ENCODE data around the gene RALY.

Gene RALY

GRCh38 chr20:34096699-34097444 lies 103.2 kb downstream of the RALY start:
- Histone ChIP-seq H3K4me3 (IDR thresholded peaks at IDR 0.05; ENCODE audit: insufficient read depth, low read depth, low read length) (no peak overlapping the region), H3K27ac (no peak overlapping the region), H2AFZ (ENCODE audit: low read depth) (no peak overlapping the region), H3K9ac (no peak overlapping the region), H4K20me1 (ENCODE audit: insufficient read depth) (0 out of 2 replicates have a peak, but pooled peaks cover 3% of the 10 kb centered on the region), H3K4me2 (no peak overlapping the region), H3K27me3 (ENCODE audit: insufficient read depth, low read depth) (no peaks in the 10 kb centered on the region), H3K4me1 (ENCODE audit: low read depth, poor library complexity, severe bottlenecking) (no peaks in the 10 kb centered on the region), H3K36me3 (ENCODE audit: insufficient read depth) (peaks cover 37% of the 10 kb centered on the region; the same call in 1 of the 2 replicates), H3K79me2 (ENCODE audit: insufficient read depth, low read depth) (peaks cover 33% of the 10 kb centered on the region; the same call in 1 of the 2 replicates)
- TF ChIP-seq, protein P1, sequence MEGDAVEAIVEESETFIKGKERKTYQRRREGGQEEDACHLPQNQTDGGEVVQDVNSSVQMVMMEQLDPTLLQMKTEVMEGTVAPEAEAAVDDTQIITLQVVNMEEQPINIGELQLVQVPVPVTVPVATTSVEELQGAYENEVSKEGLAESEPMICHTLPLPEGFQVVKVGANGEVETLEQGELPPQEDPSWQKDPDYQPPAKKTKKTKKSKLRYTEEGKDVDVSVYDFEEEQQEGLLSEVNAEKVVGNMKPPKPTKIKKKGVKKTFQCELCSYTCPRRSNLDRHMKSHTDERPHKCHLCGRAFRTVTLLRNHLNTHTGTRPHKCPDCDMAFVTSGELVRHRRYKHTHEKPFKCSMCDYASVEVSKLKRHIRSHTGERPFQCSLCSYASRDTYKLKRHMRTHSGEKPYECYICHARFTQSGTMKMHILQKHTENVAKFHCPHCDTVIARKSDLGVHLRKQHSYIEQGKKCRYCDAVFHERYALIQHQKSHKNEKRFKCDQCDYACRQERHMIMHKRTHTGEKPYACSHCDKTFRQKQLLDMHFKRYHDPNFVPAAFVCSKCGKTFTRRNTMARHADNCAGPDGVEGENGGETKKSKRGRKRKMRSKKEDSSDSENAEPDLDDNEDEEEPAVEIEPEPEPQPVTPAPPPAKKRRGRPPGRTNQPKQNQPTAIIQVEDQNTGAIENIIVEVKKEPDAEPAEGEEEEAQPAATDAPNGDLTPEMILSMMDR (conservative IDR thresholded peaks at IDR 0.05; ENCODE audit: low read depth, low read length) = no peak

- H3K36me3 ChIP-seq (ENCODE audit: insufficient read depth) = peaks cover 30% of the 10 kb centered on the region; the same call in 1 of the 2 replicates
- TF ChIP-seq, protein P1 (conservative IDR thresholded peaks at IDR 0.05; ENCODE audit: low read depth, low read length) = no peak
- no peaks in the 10 kb centered on the region for H3K27me3 ChIP-seq (ENCODE audit: insufficient read depth, low read depth)
- H2AFZ ChIP-seq (ENCODE audit: low read depth) = no peak overlapping the region
- H3K4me1 ChIP-seq (ENCODE audit: low read depth, poor library complexity, severe bottlenecking) = no peaks in the 10 kb centered on the region
- 0 out of 2 replicates have a peak, but pooled peaks cover 3% of the 10 kb centered on the region for H4K20me1 ChIP-seq (ENCODE audit: insufficient read depth)
- no peak overlapping the region for H3K9ac ChIP-seq
- no peak overlapping the region for H3K27ac ChIP-seq
- no peak overlapping the region for H3K4me3 ChIP-seq (IDR thresholded peaks at IDR 0.05; ENCODE audit: insufficient read depth, low read depth, low read length)
- no peak overlapping the region for H3K4me2 ChIP-seq
- H3K79me2 ChIP-seq (ENCODE audit: insufficient read depth, low read depth) = peaks cover 50% of the 10 kb centered on the region; the same call in 1 of the 2 replicates
Observed at GRCh38 chr20:34098570-34098969, 104.9 kb downstream of the RALY start.

GRCh38 chr20:34099675-34100074 lies 106.0 kb downstream of the RALY start:
- no peak overlapping the region for H3K9ac ChIP-seq
- no peak overlapping the region for H3K27ac ChIP-seq
- peaks cover 33% of the 10 kb centered on the region; the same call in 1 of the 2 replicates for H3K36me3 ChIP-seq (ENCODE audit: insufficient read depth)
- 0 out of 2 replicates have a peak, but pooled peaks cover 3% of the 10 kb centered on the region for H4K20me1 ChIP-seq (ENCODE audit: insufficient read depth)
- H2AFZ ChIP-seq (ENCODE audit: low read depth) = no peak overlapping the region
- TF ChIP-seq, protein P1 (conservative IDR thresholded peaks at IDR 0.05; ENCODE audit: low read depth, low read length) = no peak
- H3K27me3 ChIP-seq (ENCODE audit: insufficient read depth, low read depth) = no peaks in the 10 kb centered on the region
- peaks cover 55% of the 10 kb centered on the region for H3K79me2 ChIP-seq (ENCODE audit: insufficient read depth, low read depth)
- H3K4me1 ChIP-seq (ENCODE audit: low read depth, poor library complexity, severe bottlenecking) = no peaks in the 10 kb centered on the region
- H3K4me3 ChIP-seq (IDR thresholded peaks at IDR 0.05; ENCODE audit: insufficient read depth, low read depth, low read length) = no peak overlapping the region
- H3K4me2 ChIP-seq = no peak overlapping the region

- TF ChIP-seq, protein P1 (conservative IDR thresholded peaks at IDR 0.05; ENCODE audit: low read depth, low read length) = no peak
- no peaks in the 10 kb centered on the region for H3K27me3 ChIP-seq (ENCODE audit: insufficient read depth, low read depth)
- no peak overlapping the region for H3K4me3 ChIP-seq (IDR thresholded peaks at IDR 0.05; ENCODE audit: insufficient read depth, low read depth, low read length)
- H3K36me3 ChIP-seq (ENCODE audit: insufficient read depth) = peaks cover 35% of the 10 kb centered on the region; the same call in 1 of the 2 replicates
- no peak overlapping the region for H3K27ac ChIP-seq
- 0 out of 2 replicates have a peak, but pooled peaks cover 7% of the 10 kb centered on the region for H4K20me1 ChIP-seq (ENCODE audit: insufficient read depth)
- H3K79me2 ChIP-seq (ENCODE audit: insufficient read depth, low read depth) = peaks cover 64% of the 10 kb centered on the region
- H3K4me2 ChIP-seq = no peak overlapping the region
- H2AFZ ChIP-seq (ENCODE audit: low read depth) = no peak overlapping the region
- H3K9ac ChIP-seq = no peak overlapping the region
- H3K4me1 ChIP-seq (ENCODE audit: low read depth, poor library complexity, severe bottlenecking) = peaks cover 7% of the 10 kb centered on the region
Observed at GRCh38 chr20:34100576-34100975, 106.9 kb downstream of the RALY start.

Measured in KMS-11 (cell line).